HG03442 (cell line): ENCODE measurements around the gene PTPRS.
"Not testable (repeated sequence)": the region's sequence is repeated elsewhere in the genome, so short reads cannot be mapped to it uniquely, and the experiment has no call there.

Experiments used
- ATAC-seq: cut with Tn5 transposase; IDR thresholded peaks from one replicate; pipeline ENCODE4 v1.9.1; 2021; ENCODE audit warnings: mild to moderate bottlenecking, moderate library complexity; ENCODE audit not compliant: unreplicated experiment

PTPRS gene

DNA sequence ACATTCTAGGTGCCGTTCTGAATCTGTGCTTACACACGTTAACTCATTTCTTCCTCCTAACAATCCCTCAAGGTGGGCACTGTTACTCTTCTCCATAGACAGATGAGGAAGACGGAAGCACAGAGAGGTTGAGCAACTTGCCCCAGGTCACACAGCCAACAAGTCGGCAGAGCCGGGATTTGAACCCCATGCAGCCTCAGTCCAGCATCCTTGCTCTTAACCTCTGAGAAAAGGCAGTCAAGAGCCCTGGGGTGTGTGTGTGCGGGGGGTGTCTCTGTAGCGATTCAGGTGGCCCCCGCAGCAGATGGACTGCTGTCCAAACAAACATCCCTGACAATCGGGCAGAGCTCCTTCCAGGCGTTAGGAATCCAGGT is 6.3 kb downstream of the PTPRS start:
- no peak for ATAC-seq

DNA sequence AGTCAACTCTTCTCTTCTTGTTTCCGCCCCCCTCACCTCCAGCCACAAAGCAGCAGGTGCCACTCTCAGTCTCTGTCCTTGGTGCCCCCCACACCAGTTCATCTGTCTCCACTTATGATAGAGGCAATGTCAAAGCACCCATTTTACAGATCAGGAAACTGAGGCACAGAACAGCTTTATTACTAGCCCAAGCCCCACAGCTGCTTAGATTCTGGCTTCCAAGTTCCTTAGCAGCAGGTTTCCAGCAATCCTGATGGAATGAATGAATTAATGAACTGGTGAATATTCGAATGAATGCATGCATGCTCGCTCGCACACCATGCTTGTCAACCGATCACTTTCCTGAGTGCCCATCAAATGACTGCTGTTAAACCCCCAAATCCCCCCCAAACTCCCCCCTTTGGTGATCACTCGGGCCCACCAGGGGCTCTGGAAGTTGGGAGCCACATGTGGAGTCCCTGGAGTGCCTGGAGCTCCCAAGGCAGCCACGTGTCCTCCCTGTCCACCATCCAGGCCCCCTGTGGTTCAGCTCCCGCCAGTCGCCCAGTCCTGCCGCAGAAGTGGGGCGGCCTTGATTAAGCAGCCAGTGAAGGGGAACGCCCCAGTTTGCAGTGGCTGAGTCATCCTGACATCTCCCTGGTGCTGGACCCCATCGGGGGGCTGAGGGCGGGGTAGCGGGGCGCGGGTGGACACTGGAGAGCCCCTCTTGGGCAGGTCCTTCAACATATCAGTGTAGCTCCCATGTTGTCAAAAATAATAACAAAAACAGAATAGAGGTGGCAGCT is 6.8 kb downstream of the PTPRS start:
- ATAC-seq, result no peak

DNA sequence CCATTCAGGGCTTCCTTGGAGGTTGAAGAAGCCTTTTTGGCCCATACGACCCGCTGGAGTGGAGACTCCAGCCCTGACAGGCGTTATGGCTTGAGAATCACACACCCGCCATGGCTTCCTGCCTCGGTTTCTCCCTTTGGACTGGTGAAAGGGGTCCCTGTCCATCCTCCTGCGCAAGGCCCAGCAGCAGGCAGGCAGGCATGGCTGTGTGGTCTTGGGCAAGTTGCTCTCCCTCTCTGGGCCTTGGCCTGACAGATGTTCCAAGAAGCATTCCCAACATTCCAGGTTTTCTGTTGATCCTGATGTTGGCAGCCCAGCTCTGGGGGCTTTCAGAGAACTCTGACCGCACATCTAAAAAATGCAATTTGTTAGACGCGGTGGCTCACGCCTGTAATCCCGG is 8.1 kb downstream of the PTPRS start:
- no peak for ATAC-seq

DNA sequence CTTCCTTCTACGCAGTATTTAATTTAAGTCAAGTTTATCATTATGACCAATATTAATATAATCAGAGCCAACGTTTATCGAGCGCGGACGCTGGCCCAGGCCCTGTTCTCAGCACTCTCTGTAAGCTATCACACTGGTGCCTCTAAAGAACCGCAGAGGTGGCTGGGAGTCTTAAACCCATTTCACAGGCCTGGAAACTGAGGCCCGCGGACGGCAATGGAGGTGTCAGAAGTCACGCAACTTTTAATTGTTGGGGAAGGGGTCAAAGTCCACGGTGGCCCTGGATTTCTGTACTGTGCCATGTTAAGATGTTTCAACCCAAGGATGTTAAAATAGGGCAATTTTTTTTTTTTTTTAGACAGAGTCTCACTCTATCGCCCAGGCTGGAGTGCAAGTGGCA is 8.8 kb downstream of the PTPRS start:
- no peak for ATAC-seq

DNA sequence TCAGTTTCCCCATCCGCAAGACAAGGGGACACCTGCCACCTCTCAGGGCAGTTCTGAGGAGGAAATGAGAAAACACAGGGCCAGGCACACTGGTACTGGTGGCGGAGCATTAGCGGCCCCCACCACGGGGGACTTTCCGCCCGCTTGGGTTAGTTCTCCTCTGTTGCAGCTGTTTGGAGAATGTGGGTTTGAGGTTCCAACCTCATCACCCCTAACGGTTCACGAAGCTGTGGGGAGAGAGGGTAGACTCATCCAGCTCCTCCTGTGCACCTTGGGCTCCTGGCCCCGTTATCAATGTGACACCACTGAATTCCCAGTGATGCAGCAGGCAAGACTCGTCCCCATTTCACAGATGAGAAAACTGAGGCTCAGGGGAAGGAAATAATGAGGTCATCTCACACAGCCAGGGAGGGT is 10.3 kb downstream of the PTPRS start:
- no peak for ATAC-seq

DNA sequence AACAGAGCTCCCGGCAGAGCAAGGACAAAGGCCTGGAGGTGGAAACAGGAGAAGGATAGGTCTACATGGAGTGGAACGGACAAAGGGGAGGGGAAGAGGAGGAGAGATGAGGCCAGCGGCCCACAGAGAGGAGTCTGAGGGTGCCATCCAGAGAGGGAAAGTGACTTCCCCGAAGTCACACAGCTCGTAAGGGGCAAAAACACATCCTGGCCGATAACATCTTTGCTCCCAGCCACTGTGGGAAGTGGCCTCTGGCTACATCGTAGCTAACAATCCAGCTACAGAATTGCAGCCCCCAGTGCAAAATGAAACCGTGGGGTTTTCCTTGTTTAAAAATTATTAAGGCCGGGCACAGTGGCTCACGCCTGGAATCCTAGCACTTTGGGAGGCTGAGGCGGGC is 11.5 kb downstream of the PTPRS start:
- ATAC-seq, result no peak

DNA sequence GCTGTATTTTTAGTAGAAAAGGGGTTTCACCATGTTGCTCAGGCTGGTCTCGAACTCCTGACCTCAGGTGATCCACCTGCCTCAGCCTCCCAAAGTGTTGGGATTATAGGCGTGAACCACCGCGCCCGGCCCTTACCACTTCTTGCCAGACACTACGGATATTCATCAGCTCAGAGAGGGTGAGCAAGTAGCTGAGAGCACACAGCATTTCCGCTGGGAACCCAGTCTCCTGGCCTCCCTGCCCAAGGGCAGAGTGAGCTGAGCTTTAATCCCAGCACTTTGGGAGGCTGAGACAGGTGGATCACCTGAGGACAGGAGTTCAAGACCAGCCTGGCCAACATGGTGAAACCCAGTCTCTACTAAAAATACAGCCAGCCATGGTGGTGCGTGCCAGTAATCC is 12.2 kb downstream of the PTPRS start:
- not testable (repeated sequence) for ATAC-seq

DNA sequence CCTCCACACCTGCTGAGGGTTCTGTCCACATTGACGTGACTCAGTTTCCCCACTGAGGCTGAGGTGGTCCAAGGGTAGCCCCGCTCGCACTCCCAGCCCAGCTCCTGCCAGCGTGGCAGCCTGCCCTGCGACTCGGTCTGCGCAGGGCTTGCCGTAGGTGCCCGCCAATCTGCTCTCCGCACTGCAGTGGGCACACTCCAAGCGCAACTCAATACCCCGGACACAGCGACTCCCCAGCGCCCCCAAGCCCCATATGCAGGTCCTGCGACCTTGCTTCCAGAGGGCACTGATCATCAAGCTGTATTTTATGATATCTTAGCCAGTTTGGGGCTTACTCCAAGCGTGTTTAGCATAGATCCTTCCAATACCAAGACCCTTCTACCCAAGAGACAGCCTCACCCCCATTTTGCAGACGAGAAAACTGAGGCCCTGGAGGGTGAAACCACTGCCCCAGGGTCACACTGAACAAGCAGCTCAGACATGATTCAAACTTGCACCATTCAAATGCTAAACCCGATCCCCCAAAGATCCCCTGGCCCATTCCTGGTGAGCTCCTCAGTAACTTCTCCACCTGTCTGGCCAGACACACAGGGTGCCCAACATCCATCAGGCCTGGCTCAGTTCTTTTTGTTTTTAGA is 13.5 kb downstream of the PTPRS start:
- no peak for ATAC-seq

DNA sequence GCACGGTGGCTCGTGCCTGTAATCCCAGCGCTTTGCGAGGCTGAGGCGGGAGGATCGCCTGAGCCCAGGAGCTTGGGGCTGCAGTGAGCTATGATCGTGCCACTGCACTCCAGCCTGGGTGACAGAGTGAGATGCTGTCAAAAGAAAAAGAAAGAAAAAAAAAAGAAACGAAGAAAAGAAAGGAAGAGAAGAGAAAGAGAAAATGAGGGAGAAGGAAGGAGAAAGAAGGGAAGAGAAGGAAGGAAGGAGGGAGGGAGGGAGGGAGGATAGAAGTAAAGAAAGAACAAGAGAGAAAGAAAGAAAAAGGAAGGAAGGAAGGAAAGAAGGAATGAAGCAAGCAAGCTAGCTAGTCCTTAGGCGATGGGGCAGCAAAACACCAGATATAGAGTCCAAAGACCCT is 14.1 kb downstream of the PTPRS start:
- no peak for ATAC-seq

DNA sequence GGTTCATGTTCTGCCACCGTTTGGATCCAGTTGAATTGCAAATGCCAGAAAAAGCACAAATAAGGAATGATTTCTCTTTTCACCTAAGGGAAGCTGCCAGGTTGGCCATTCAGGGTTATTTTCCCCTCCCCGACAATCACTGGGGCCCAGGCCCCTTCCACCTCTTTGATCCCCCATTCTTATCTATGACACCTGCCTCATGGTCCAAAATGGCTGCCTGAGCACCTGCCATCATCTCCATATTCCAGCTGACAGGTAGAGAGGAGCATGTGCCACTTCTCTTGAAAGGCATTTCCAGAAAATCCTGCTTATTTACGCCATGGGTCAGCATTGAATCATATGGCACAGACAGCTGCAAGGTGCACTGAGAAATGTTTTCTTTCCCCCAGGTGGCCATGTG is 15.7 kb downstream of the PTPRS start:
- no peak for ATAC-seq

DNA sequence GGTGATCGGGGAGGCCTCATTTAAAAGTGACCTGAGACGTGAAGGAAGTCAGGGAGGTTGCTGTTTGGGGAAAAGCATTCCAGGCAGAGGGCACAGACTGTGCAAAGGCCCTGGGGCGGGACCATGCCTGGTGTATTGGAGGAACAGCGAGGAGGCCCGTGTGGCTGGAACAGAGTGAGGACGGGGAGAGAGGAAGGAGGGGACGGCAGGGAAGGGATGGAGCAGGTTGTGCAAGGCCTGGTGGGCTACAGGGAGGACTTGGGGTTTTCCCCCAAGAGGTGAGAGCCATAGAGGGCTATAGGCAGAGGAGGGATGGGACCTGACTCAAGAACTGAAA is 17.2 kb downstream of the PTPRS start:
- no peak for ATAC-seq

DNA sequence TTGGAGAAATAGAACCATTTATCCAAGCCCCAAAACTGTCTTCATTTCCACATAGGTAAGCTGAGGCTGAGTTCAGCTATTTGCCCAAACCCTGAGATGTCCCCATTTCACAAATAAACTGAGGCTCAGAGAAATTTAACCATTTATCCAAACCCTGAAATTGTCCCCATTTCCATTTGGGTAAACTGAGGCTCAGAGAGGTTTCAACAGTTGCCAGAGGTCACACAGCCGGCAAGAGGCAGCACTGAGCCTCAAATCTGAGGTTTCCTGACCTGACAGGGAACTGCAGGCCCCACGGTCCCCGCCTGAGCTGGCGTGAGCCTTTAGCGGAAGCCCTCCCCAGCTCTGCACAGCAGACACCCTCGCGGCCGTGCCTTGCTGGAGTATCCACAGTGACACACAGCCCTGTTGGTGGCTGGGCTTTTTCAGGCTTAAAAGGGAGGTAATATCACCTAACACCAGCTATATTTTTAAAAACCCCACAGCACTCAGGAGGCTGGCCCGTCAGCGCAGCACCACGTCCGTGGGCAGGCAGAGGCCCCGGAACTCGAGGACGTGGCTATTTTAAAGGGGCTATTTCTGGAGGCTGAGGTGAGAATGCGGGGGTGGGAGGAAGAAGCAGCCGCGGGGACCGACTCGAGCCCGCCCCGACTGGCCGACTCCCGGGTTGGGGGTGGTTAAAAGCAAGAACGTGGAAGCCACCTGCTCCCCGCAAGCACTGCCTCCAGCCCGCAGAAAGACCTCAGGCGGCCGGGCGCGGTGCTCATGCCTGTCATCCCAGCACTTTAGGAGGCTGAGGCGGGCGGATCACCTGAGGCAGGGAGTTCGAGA is 18.5 kb downstream of the PTPRS start:
- ATAC-seq, result peak; percentile 74

DNA sequence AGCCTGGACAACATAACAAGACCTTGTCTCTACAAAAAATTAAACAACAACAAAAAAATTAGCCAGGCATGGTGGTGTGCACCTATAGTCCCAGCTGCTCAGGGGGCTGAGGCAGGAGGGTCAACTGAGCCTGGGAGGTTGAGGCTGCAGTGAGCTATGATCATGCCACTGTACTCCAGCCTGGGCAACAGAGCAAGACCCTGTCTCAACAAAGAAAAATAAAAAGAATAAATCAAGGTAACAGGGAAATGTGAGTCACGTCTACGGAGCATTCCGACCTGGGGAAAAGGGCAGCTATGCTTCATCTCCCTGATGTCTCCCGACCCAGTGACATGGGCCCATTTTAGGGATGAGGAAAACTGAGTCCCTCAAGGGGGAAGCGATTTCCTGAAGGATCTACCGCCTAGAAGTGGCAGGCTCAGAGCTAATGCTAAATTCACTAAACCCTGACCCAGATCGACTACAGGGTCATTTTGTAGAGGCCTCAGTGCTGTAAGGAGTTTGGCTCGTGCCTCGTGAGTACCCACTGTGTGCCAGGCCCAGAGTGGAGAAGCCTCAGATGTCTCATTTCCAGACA is 19.5 kb downstream of the PTPRS start:
- ATAC-seq, result no peak

DNA sequence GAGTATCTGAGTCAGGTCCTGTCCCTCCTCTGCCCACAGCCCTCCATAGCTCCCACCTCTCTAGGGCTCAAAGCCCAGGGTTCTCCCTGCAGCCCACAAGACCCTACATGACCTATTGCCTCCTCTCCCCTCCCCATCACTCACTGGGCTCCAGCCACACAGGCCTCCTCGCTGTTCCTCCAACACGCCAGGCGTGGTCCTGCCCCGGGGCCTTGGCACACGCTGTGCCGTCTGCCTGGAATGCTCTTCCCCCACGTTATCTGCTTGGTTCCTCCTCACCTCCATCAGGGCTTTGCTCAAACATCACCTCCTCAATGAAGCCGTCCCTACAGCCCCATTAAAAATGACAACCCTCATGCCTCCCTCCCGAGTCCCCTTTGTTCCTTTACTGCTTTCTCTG is 21.1 kb downstream of the PTPRS start:
- ATAC-seq, result no peak

DNA sequence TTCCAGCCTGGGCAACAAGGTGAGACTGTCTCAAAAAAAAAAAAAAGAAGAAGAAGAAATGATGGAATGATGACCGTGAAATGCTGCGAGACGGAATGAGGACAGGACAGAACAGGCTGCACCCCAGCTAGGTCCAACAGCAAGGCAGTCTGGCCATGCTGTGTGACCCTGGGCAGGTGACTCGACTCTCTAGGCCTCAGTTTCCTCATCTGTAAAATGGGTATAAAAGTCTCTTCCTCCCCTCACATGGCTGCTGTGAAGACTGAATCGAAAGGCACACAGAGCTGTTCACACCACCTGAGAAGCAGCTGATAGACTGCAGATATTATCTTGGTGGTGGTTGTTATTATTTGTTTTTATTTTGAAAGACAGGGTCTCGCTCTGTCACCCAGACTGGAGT is 22.3 kb downstream of the PTPRS start:
- ATAC-seq, result no peak

DNA sequence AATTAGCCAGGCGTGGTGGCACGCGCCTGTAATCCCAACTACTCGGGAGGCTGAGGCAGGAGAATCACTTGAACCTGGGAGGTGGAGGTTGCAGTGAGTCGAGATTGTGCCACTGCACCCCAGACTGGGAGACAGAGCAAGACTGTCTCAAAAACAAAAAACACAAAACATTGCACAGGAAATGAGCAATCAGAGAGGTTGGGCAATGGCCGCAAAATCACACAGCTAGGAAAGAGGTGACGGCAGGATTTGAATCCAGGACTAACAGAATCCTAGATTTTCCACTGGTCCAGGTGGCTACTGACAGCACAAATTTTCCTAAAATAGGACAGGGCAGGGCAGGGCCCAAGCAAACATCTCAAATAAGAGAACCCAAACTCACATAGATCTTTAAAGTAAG is 23.3 kb downstream of the PTPRS start:
- ATAC-seq, result no peak

DNA sequence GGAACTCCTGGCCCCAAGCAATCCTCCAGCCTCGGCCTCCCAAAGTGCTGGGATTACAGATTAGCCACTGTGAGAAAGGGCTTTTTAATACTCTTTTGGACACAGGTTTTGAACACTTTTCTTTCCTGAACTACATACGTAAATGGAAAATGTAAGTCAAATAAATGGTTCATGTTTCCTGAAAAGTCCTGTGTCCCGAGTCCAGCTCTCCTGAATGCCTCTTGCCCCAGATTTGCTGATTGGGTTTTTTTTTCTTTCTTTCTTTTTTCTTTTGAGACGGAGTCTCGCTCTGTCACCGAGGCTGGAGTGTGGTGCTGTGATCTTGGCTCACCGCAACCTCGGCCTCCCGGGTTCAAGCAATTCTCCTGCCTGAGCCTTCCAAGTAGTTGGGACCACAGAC is 24.5 kb downstream of the PTPRS start:
- ATAC-seq, result no peak

DNA sequence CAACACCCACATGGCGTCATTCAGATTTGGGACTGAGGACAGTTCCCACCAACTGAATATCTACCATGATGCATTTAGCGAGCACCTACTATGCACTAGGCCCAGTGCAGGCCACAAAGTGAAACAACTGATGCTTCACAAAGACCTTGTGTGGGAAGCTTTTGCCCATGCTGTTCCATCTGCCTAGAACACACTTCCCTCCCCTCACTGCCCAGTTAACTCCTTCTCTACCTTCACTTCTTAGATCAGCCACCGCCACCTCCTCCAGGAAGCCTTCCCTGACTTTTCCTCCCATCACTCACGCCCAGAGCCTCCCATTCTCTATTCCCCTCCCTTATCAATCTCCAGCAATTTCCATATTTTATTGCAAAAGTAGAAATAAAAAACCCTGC is 25.7 kb downstream of the PTPRS start:
- ATAC-seq, result no peak

DNA sequence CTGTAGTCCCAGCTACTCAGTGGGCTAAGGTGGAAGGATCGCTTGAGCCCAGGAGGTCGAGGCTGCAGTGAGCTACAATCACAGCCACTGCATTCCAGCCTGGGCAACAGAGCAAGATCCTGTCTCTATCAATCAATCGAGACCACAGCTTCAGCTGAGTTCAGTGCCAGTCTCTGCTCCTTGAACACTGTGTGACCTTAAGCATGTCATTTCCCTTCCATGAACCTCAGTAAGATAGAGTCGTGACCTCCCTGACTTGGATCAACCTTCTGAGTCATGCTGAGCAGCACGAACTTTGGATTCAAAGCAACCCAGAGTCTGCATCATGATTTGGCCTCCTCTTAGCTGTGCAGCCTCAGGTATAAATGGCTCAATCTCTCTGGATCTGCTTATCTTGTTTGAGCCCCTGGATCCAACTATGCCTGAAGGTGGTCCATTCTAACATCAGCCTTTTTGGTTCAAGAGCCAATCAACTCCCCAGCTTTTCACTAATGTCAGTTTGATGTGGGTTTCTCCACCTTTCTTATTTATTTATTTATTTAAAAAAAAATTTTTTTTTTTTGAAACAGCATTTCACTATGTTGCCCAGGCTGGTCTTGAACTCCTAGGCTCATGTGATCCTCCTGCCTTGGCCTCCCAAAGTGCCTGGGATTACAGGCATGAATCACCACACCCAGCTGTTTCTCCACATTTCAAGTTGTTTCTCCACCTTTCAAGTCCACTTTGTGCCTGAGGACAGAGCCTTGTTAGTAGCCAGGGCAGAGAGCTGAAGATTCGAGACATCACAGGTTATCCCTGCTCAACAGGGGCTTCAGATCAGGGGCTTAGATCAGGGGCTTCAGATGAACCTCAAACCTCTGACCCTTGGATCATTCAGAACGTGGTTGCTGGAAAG is 26.4 kb downstream of the PTPRS start:
- ATAC-seq, result no peak

DNA sequence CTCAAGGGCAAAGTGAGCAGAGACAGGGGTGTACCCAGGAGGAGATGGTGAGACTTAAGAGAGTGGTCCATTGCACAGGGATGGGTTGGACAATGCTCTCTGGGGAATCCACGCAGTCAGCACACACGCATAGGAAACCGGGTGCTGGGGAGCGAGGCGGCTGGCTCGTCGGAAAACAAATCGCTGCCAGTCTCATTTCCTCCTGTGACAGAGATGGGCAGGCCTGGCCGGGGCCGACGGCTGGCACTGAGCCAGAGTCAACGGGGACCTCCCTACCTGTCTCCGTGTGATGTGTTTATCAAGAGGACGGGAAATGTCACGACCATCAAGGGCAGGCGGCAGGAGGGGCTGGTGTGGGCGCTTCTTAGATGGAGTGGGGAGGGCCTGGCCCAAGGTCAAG is 27.3 kb downstream of the PTPRS start:
- ATAC-seq, result no peak

DNA sequence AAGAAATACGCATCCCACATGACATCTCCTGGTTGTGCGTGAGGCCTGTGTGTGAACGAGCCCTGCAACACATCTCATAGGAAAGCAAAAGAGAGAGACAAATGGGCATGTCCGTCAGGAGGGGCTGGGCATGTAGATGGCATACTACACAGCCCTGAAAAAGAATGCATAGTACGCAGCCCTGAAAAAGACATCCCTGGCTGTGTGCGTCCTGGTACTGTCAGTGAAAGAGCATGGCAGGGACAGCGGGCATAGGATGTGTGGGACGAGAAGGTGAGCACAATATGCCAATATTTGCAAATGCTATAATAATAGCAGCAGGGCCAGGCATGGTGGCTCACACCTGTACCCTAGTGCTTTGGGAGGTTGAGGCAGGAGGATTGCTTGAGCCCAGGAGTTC is 28.6 kb downstream of the PTPRS start:
- no peak for ATAC-seq
